ENCODE results near the gene ARL6. TPM values are rescaled to one million over a fixed set of nuclear protein-coding genes. Genes with fewer than 3 reads are reported as not detected.

Gene ARL6
- total and polyA plus RNA-seq, 5 donors from 2014 or later, result 1.7 to 3.2 (median 2.8) TPM

GRCh38 chr3:97821774-97822358 is 57.3 kb downstream of the ARL6 start, which contains the start of gene CRYBG3:
CRYBG3 (plus strand) TSS chr3:97822011; CDS start chr3:97822207, 196 bp downstream.
- Histone ChIP-seq H3K27ac (ENCODE audit: insufficient read depth, low read length, poor library complexity, severe bottlenecking) (peak within 1 kb of the TSS; percentile 53), H3K4me3 (ENCODE audit: low read depth, low read length) (peak within 1 kb of the TSS; percentile 76), H3K27me3 (ENCODE audit: control insufficient read depth, insufficient read depth, low read length) (peaks cover 8% of the 10 kb centered on the region), H3K36me3 (ENCODE audit: control insufficient read depth, insufficient read depth, low read length) (no peaks in the 10 kb centered on the region), H3K4me1 (ENCODE audit: control insufficient read depth, insufficient read depth, low read length, poor library complexity, severe bottlenecking) (peaks cover 22% of the 10 kb centered on the region), H3K9me3 (ENCODE audit: control insufficient read depth in 2 of 2, low read length in 2 of 2) (no peaks in the 10 kb centered on the region)
- DNase-seq (peak; percentile 69 to 89 (median 82)), ATAC-seq (ENCODE audit: low read depth in 2 of 2) (peak; percentile 98)
- Mint-ChIP-seq H3K36me3 (peaks cover 3% of the 10 kb centered on the region), H3K4me1 (peaks cover 0 to 31% (median 17%) of the 10 kb centered on the region in 4 donors), H3K27ac (peak within 1 kb of the TSS; percentile 76 to 88 (median 84)), H3K27me3 (peaks cover 50% of the 10 kb centered on the region), H3K4me3 (peak within 1 kb of the TSS; percentile 92 to 98 (median 94)), H3K9me3 (no peaks in the 10 kb centered on the region)

GRCh38 chr3:97822359-97822775 is 57.8 kb downstream of the ARL6 start:
- peak overlapping the region; percentile 60 for H3K4me3 ChIP-seq (ENCODE audit: low read depth, low read length)
- Mint-ChIP-seq H3K36me3 (peaks cover 3% of the 10 kb centered on the region), H3K9me3 (no peaks in the 10 kb centered on the region), H3K4me3 (peak overlapping the region; percentile 92 to 98 (median 94)), H3K27me3 (peaks cover 48% of the 10 kb centered on the region), H3K4me1 (peaks cover 0 to 31% (median 17%) of the 10 kb centered on the region in 4 donors), H3K27ac (peak overlapping the region; percentile 76 to 88 (median 84))
- H3K36me3 ChIP-seq (ENCODE audit: control insufficient read depth, insufficient read depth, low read length), result no peaks in the 10 kb centered on the region
- H3K27me3 ChIP-seq (ENCODE audit: control insufficient read depth, insufficient read depth, low read length), result peaks cover 8% of the 10 kb centered on the region
- DNase-seq (peak in 2 of 3 donors; percentile 12 to 28), ATAC-seq (ENCODE audit: low read depth in 2 of 2) (no peak)
- no peaks in the 10 kb centered on the region for H3K9me3 ChIP-seq (ENCODE audit: control insufficient read depth in 2 of 2, low read length in 2 of 2)
- H3K27ac ChIP-seq (ENCODE audit: insufficient read depth, low read length, poor library complexity, severe bottlenecking), result no peak overlapping the region
- peaks cover 22% of the 10 kb centered on the region for H3K4me1 ChIP-seq (ENCODE audit: control insufficient read depth, insufficient read depth, low read length, poor library complexity, severe bottlenecking)

- Histone ChIP-seq H3K27me3 (ENCODE audit: control insufficient read depth, insufficient read depth, low read length) (peaks cover 8% of the 10 kb centered on the region), H3K9me3 (ENCODE audit: control insufficient read depth in 2 of 2, low read length in 2 of 2) (no peaks in the 10 kb centered on the region), H3K27ac (ENCODE audit: insufficient read depth, low read length, poor library complexity, severe bottlenecking) (no peak overlapping the region), H3K4me1 (ENCODE audit: control insufficient read depth, insufficient read depth, low read length, poor library complexity, severe bottlenecking) (peaks cover 22% of the 10 kb centered on the region), H3K36me3 (ENCODE audit: control insufficient read depth, insufficient read depth, low read length) (no peaks in the 10 kb centered on the region), H3K4me3 (ENCODE audit: low read depth, low read length) (peak overlapping the region; percentile 60)
- ATAC-seq (ENCODE audit: low read depth in 2 of 2) (no peak), DNase-seq (no peak)
- Mint-ChIP-seq H3K4me3 (peak overlapping the region; percentile 92 to 98 (median 94)), H3K4me1 (peaks cover 0 to 31% (median 18%) of the 10 kb centered on the region in 4 donors), H3K9me3 (no peaks in the 10 kb centered on the region), H3K36me3 (peaks cover 3% of the 10 kb centered on the region), H3K27me3 (peaks cover 48% of the 10 kb centered on the region), H3K27ac (peak overlapping the region in 2 of 3 donors; percentile 76 to 84)
Measured at GRCh38 chr3:97823046-97824004, 58.8 kb downstream of the ARL6 start.

- Mint-ChIP-seq H3K36me3 (peaks cover 3% of the 10 kb centered on the region), H3K9me3 (no peaks in the 10 kb centered on the region), H3K27me3 (peaks cover 47% of the 10 kb centered on the region), H3K4me3 (peak overlapping the region in 2 of 4 donors; percentile 8 to 18), H3K27ac (peak overlapping the region in 1 of 3 donors; percentile 62), H3K4me1 (peaks cover 4 to 35% (median 21%) of the 10 kb centered on the region in 4 donors)
- H3K36me3 ChIP-seq (ENCODE audit: control insufficient read depth, insufficient read depth, low read length), result no peaks in the 10 kb centered on the region
- ATAC-seq (ENCODE audit: low read depth in 2 of 2) (no peak), DNase-seq (no peak)
- no peak overlapping the region for H3K4me3 ChIP-seq (ENCODE audit: low read depth, low read length)
- H3K4me1 ChIP-seq (ENCODE audit: control insufficient read depth, insufficient read depth, low read length, poor library complexity, severe bottlenecking), result peaks cover 22% of the 10 kb centered on the region
- no peak overlapping the region for H3K27ac ChIP-seq (ENCODE audit: insufficient read depth, low read length, poor library complexity, severe bottlenecking)
- peaks cover 6% of the 10 kb centered on the region for H3K27me3 ChIP-seq (ENCODE audit: control insufficient read depth, insufficient read depth, low read length)
- no peaks in the 10 kb centered on the region for H3K9me3 ChIP-seq (ENCODE audit: control insufficient read depth in 2 of 2, low read length in 2 of 2)
Measured at GRCh38 chr3:97825101-97825500, 60.5 kb downstream of the ARL6 start.

GRCh38 chr3:97827741-97828471 is 63.3 kb downstream of the ARL6 start:
- no peak overlapping the region for H3K27ac ChIP-seq (ENCODE audit: insufficient read depth, low read length, poor library complexity, severe bottlenecking)
- peaks cover 6% of the 10 kb centered on the region for H3K27me3 ChIP-seq (ENCODE audit: control insufficient read depth, insufficient read depth, low read length)
- no peaks in the 10 kb centered on the region for H3K9me3 Mint-ChIP-seq
- no peaks in the 10 kb centered on the region for H3K36me3 ChIP-seq (ENCODE audit: control insufficient read depth, insufficient read depth, low read length)
- no peak overlapping the region for H3K27ac Mint-ChIP-seq
- H3K4me1 Mint-ChIP-seq, result peaks cover 7 to 19% (median 10%) of the 10 kb centered on the region in 4 donors
- H3K36me3 Mint-ChIP-seq, result peaks cover 3% of the 10 kb centered on the region
- H3K9me3 ChIP-seq (ENCODE audit: control insufficient read depth in 2 of 2, low read length in 2 of 2), result no peaks in the 10 kb centered on the region
- peaks cover 40% of the 10 kb centered on the region for H3K27me3 Mint-ChIP-seq
- no peak for DNase-seq
- no peak overlapping the region for H3K4me3 ChIP-seq (ENCODE audit: low read depth, low read length)
- H3K4me1 ChIP-seq (ENCODE audit: control insufficient read depth, insufficient read depth, low read length, poor library complexity, severe bottlenecking), result peaks cover 2% of the 10 kb centered on the region
- no peak for ATAC-seq (ENCODE audit: low read depth in 2 of 2)
- H3K4me3 Mint-ChIP-seq, result no peak overlapping the region

GRCh38 chr3:97829198-97829597 is 64.6 kb downstream of the ARL6 start:
- Histone ChIP-seq H3K4me3 (ENCODE audit: low read depth, low read length) (no peak overlapping the region), H3K27ac (ENCODE audit: insufficient read depth, low read length, poor library complexity, severe bottlenecking) (no peak overlapping the region), H3K9me3 (ENCODE audit: control insufficient read depth in 2 of 2, low read length in 2 of 2) (no peaks in the 10 kb centered on the region), H3K36me3 (ENCODE audit: control insufficient read depth, insufficient read depth, low read length) (no peaks in the 10 kb centered on the region), H3K27me3 (ENCODE audit: control insufficient read depth, insufficient read depth, low read length) (no peaks in the 10 kb centered on the region), H3K4me1 (ENCODE audit: control insufficient read depth, insufficient read depth, low read length, poor library complexity, severe bottlenecking) (no peaks in the 10 kb centered on the region)
- peaks cover 28% of the 10 kb centered on the region for H3K27me3 Mint-ChIP-seq
- ATAC-seq (ENCODE audit: low read depth in 2 of 2) (no peak), DNase-seq (no peak)
- H3K9me3 Mint-ChIP-seq, result no peaks in the 10 kb centered on the region
- H3K27ac Mint-ChIP-seq, result peak overlapping the region in 1 of 3 donors; percentile 30
- H3K36me3 Mint-ChIP-seq, result peaks cover 3% of the 10 kb centered on the region
- peaks cover 5 to 8% (median 6%) of the 10 kb centered on the region in 4 donors for H3K4me1 Mint-ChIP-seq
- H3K4me3 Mint-ChIP-seq, result no peak overlapping the region

GRCh38 chr3:97830638-97831037 is 66.1 kb downstream of the ARL6 start:
- no peak for DNase-seq

More at GRCh38 chr3:97830638-97831037, 66.1 kb downstream of the ARL6 start:
- no peak for ATAC-seq (ENCODE audit: low read depth in 2 of 2)
- Histone ChIP-seq H3K36me3 (ENCODE audit: control insufficient read depth, insufficient read depth, low read length) (no peaks in the 10 kb centered on the region), H3K9me3 (ENCODE audit: control insufficient read depth in 2 of 2, low read length in 2 of 2) (no peaks in the 10 kb centered on the region), H3K27me3 (ENCODE audit: control insufficient read depth, insufficient read depth, low read length) (no peaks in the 10 kb centered on the region), H3K27ac (ENCODE audit: insufficient read depth, low read length, poor library complexity, severe bottlenecking) (no peak overlapping the region), H3K4me1 (ENCODE audit: control insufficient read depth, insufficient read depth, low read length, poor library complexity, severe bottlenecking) (no peaks in the 10 kb centered on the region), H3K4me3 (ENCODE audit: low read depth, low read length) (no peak overlapping the region)
- Mint-ChIP-seq H3K27me3 (peaks cover 25% of the 10 kb centered on the region), H3K9me3 (no peaks in the 10 kb centered on the region), H3K4me3 (no peak overlapping the region), H3K4me1 (peaks cover 4 to 7% (median 6%) of the 10 kb centered on the region in 4 donors), H3K27ac (no peak overlapping the region), H3K36me3 (no peaks in the 10 kb centered on the region)

Measured in CD4-positive, CD25-positive, alpha-beta regulatory T cell (primary cell).